Upper lobe of left lung (tissue), 6 donors: Measurements from ENCODE around the gene CHMP6. TPM values are rescaled to one million over a fixed set of nuclear protein-coding genes. Genes with fewer than 3 reads are reported as not detected.

Experiments used
- ATAC-seq, 2 donors: fragments of 200-7000 bp; cut with Tn5 transposase; one replicate each; pipeline ENCODE4 v1.9.1; 2022; ENCODE audit warnings: mild to moderate bottlenecking in 2 of 2, moderate library complexity in 2 of 2; ENCODE audit not compliant: low FRiP score in 2 of 2
- DNase-seq, 2 donors: peaks; one replicate each; pipeline ENCODE4 v3.0.0-alpha.2; 2019 to 2020
- H3K27ac ChIP-seq, 4 donors: fragments of 200-600 bp; sonication (generic); one replicate each; pipeline ENCODE4 v1.5.1; 2016 to 2019
- H3K27me3 ChIP-seq, 4 donors: fragments of 200-600 bp; sonication (generic); one replicate each; pipeline ENCODE4 v1.5.1; 2017 to 2019
- H3K36me3 ChIP-seq, 4 donors: fragments of 200-600 bp; sonication (generic); one replicate each; pipeline ENCODE4 v1.5.1; 2016 to 2019
- H3K4me1 ChIP-seq, 4 donors: fragments of 200-600 bp; sonication (generic); one replicate each; pipeline ENCODE4 v1.5.1; 2018 to 2019
- H3K4me3 ChIP-seq, 4 donors: fragments of 200-600 bp; sonication (generic); one replicate each; pipeline ENCODE4 v1.5.1; 2017 to 2019; ENCODE audit warnings: mild to moderate bottlenecking in 2 of 4, moderate library complexity in 1 of 4
- H3K9me3 ChIP-seq, 4 donors: fragments of 200-600 bp; sonication (generic); one replicate each; pipeline ENCODE4 v1.5.1; 2018 to 2019
- CTCF ChIP-seq, 6 experiments: fragments of 450-650 bp in 4 of 6; fragments of 200-600 bp in 2 of 6; sonication (generic) in 2 of 6; IDR thresholded peaks; one replicate each; pipeline ENCODE4 v1.5.1; 2016 to 2019; ENCODE audit warnings: antibody characterized with exemption in 6 of 6
- EP300 ChIP-seq, 4 donors: sonication (generic); formaldehyde crosslinking; IDR thresholded peaks; one replicate each; pipeline ENCODE4 v1.5.1; 2017; ENCODE audit warnings: antibody characterized with exemption in 4 of 4, control low read depth in 2 of 4
- POLR2A ChIP-seq, 4 donors: fragments of 450-650 bp; IDR thresholded peaks; one replicate each; pipeline ENCODE4 v1.5.1; 2016 to 2017; ENCODE audit warnings: antibody characterized with exemption in 4 of 4, mild to moderate bottlenecking in 2 of 4
- POLR2AphosphoS5 ChIP-seq, 2 donors: sonication (generic); formaldehyde crosslinking; IDR thresholded peaks; one replicate each; pipeline ENCODE4 v1.5.1; 2017; ENCODE audit warnings: antibody characterized with exemption in 2 of 2
- WGBS, 2 donors: methylation state at CpG; one replicate each; pipeline ENCODE4 v1.1.5; 2017 to 2018; 5-methylcytosine and 5-hydroxymethylcytosine counted together
- total RNA-seq, 6 donors: library from RNA; depleted of rRNA in 4 of 6; stranded (reverse); fragments of >200 nt in 4 of 6; gene quantifications; one replicate each; pipeline versions ENCODE4 v1.1.0 to v1.2.1, GENCODE V29; 2016 to 2021
- donor health status: DM: no; HTN: no; CAD: no; lungs with moderate emphysema.
- donor health status: DM: no; HTN: yes; CAD: no; lungs with severe emphysema.

The CHMP6 gene
- total RNA-seq, 6 donors from 2014 or later, result 29.5 to 75.4 (median 34.8) TPM

- Histone ChIP-seq H3K4me3 (peak overlapping the region; percentile 49 to 94 (median 82)), H3K27me3 (no peaks in the 10 kb centered on the region), H3K27ac (peak overlapping the region; percentile 73 to 91 (median 84)), H3K36me3 (peaks cover 0 to 4% (median 0%) of the 10 kb centered on the region in 4 donors), H3K4me1 (peaks cover 63 to 85% (median 79%) of the 10 kb centered on the region in 4 donors), H3K9me3 (no peaks in the 10 kb centered on the region)
- TF ChIP-seq POLR2AphosphoS5 (IDR thresholded peaks at IDR 0.05) (no peak), POLR2A (IDR thresholded peaks at IDR 0.05) (no peak), CTCF (IDR thresholded peaks at IDR 0.05) (no peak), EP300 (IDR thresholded peaks at IDR 0.05) (no peak)
- ATAC-seq (no peak), DNase-seq (peak in 1 of 2 donors; percentile 91)
- WGBS, 2 donors, result 19 to 35% methylated on average over 14 to 24 of the region's 66 CpGs
These were observed 44.0 kb downstream of the CHMP6 start for GRCh38 chr17:81035521-81036196.

- Histone ChIP-seq H3K4me3 (peak overlapping the region; percentile 49 to 94 (median 82)), H3K27ac (peak overlapping the region; percentile 73 to 91 (median 84)), H3K4me1 (peaks cover 66 to 85% (median 80%) of the 10 kb centered on the region in 4 donors), H3K9me3 (no peaks in the 10 kb centered on the region), H3K36me3 (peaks cover 0 to 4% (median 0%) of the 10 kb centered on the region in 4 donors), H3K27me3 (no peaks in the 10 kb centered on the region)
- DNase-seq, result peak in 1 of 2 donors; percentile 48
- ATAC-seq, result no peak
- TF ChIP-seq POLR2A (IDR thresholded peaks at IDR 0.05), result peak in 1 of 4 donors; percentile 18
- no peak for TF ChIP-seq CTCF (IDR thresholded peaks at IDR 0.05)
- no peak for TF ChIP-seq EP300 (IDR thresholded peaks at IDR 0.05)
- no peak for TF ChIP-seq POLR2AphosphoS5 (IDR thresholded peaks at IDR 0.05)
- 39 to 56% methylated on average over 15 to 24 of the region's 24 CpGs for WGBS, 2 donors
These were observed 44.7 kb downstream of the CHMP6 start for GRCh38 chr17:81036197-81036941.

GRCh38 chr17:81037026-81037797 lies 45.6 kb downstream of the CHMP6 start:
- no peaks in the 10 kb centered on the region for H3K9me3 ChIP-seq
- DNase-seq (peak; percentile 85 to 87), ATAC-seq (peak in 1 of 2 donors; percentile 86)
- TF ChIP-seq EP300 (IDR thresholded peaks at IDR 0.05) (no peak), POLR2A (IDR thresholded peaks at IDR 0.05) (peak in 2 of 4 donors; percentile 40 to 64), POLR2AphosphoS5 (IDR thresholded peaks at IDR 0.05) (peak in 1 of 2 donors; percentile 25)
- peak overlapping the region; percentile 73 to 91 (median 84) for H3K27ac ChIP-seq
- H3K36me3 ChIP-seq, result peaks cover 0 to 4% (median 0%) of the 10 kb centered on the region in 4 donors
- 54 to 66% methylated on average over 23 to 24 of the region's 28 CpGs for WGBS, 2 donors
- H3K27me3 ChIP-seq, result no peaks in the 10 kb centered on the region
- H3K4me1 ChIP-seq, result peaks cover 61 to 80% (median 77%) of the 10 kb centered on the region in 4 donors
- H3K4me3 ChIP-seq, result peak overlapping the region; percentile 13 to 94 (median 82)

GRCh38 chr17:81037798-81038733 lies 46.4 kb downstream of the CHMP6 start:
- DNase-seq, result peak; percentile 71 to 83
- Histone ChIP-seq H3K4me1 (peaks cover 61 to 80% (median 77%) of the 10 kb centered on the region in 4 donors), H3K36me3 (peaks cover 0 to 4% (median 0%) of the 10 kb centered on the region in 4 donors), H3K27ac (peak overlapping the region; percentile 73 to 91 (median 84)), H3K4me3 (peak overlapping the region; percentile 13 to 94 (median 82)), H3K27me3 (no peaks in the 10 kb centered on the region), H3K9me3 (no peaks in the 10 kb centered on the region)
- peak in 1 of 4 donors; percentile 17 for TF ChIP-seq POLR2A (IDR thresholded peaks at IDR 0.05)
- peak in 1 of 2 donors; percentile 34 for TF ChIP-seq POLR2AphosphoS5 (IDR thresholded peaks at IDR 0.05)
- peak in 1 of 6 experiments; percentile 25 for TF ChIP-seq CTCF (IDR thresholded peaks at IDR 0.05)
- no peak for TF ChIP-seq EP300 (IDR thresholded peaks at IDR 0.05)
- peak in 1 of 2 donors; percentile 9 for ATAC-seq
- WGBS, 2 donors, result 74 to 77% methylated on average over 16 to 30 of the region's 30 CpGs
